HCT116 (cell line): ENCODE data around the gene TAF15. TPM values are rescaled to one million over a fixed set of nuclear protein-coding genes. Genes with fewer than 3 reads are reported as not detected.

Experiments
- ATAC-seq: fragments of 200-7000 bp; cut with Tn5 transposase; 2 replicates; pipeline ENCODE4 v1.9.1; 2020; ENCODE audit warnings: mild to moderate bottlenecking, moderate library complexity
- BruUV-seq: library from RNA; stranded (reverse); fragments of 400-500 nt; replicated peaks from 2 replicates; lab custom pipeline; 2021; lab: Mats Ljungman, UMichigan
- CTCF ChIA-PET: fragments of 300-600 bp; sonication (Branson Sonifier 250); formaldehyde crosslinking; loops from one replicate; lab custom pipeline; 2021; ENCODE audit warnings: antibody characterized with exemption; lab: Charles Lee
- POLR2A ChIA-PET: fragments of 300-600, 350-600 bp; sonication (Branson Sonifier 250); formaldehyde crosslinking; loops from one replicate; lab custom pipeline; 2021; ENCODE audit warnings: antibody characterized with exemption; lab: Charles Lee
- RAD21 ChIA-PET, 2 experiments: fragments of 300-600 bp; sonication (Branson Sonifier 250); formaldehyde crosslinking; loops; one replicate each; lab custom pipeline; 2023; ENCODE audit warnings: low total read pairs in 2 of 2; ENCODE audit not compliant: uncharacterized antibody in 2 of 2, unreplicated experiment in 2 of 2, low non-redundant PET in 1 of 2; lab: Charles Lee
- DNase-seq: peaks from one replicate; pipeline ENCODE4 v3.0.0-alpha.2; 2010; ENCODE audit warnings: low read depth, low spot score
- H2AFZ ChIP-seq: fragments of 200-600 bp; shearing (Covaris generic), sonication (generic); 2 replicates; pipeline ENCODE4 v1.6.1; 2017; ENCODE audit warnings: low read depth, mixed run types, mixed read lengths, antibody characterized with exemption, low read length; ENCODE audit not compliant: poor library complexity, severe bottlenecking
- H3K27ac ChIP-seq: 2 replicates; pipeline ENCODE4 v1.5.1; 2012; ENCODE audit warnings: low read depth, low read length
- H3K27me3 ChIP-seq: fragments of 200-600 bp; sonication (generic); 2 replicates; pipeline ENCODE4 v1.6.1; 2016; ENCODE audit warnings: mixed run types, low read length, mixed read lengths; ENCODE audit not compliant: insufficient read depth
- H3K36me3 ChIP-seq, 2 experiments: fragments of 200-500 bp in 1 of 2; fragments of 200-600 bp in 1 of 2; sonication (Bioruptor generic) in 1 of 2; sonication (generic) in 1 of 2; 2 replicates each; pipeline versions ENCODE4 v1.5.1 to v1.6.1; 2014 to 2016; ENCODE audit warnings: low read length in 2 of 2, inconsistent platforms in 1 of 2, mixed read lengths in 1 of 2, mixed run types in 1 of 2; ENCODE audit not compliant: insufficient read depth in 2 of 2, control insufficient read depth in 1 of 2
- H3K4me1 ChIP-seq, 2 experiments: fragments of 200-600 bp in 1 of 2; sonication (generic) in 1 of 2; 2 replicates each; pipeline versions ENCODE4 v1.5.1 to v1.6.1; 2012 to 2017; ENCODE audit warnings: low read length in 2 of 2, inconsistent platforms in 1 of 2, mild to moderate bottlenecking in 1 of 2, mixed read lengths in 1 of 2, mixed run types in 1 of 2, moderate library complexity in 1 of 2; ENCODE audit not compliant: insufficient read depth in 2 of 2, control insufficient read depth in 1 of 2
- H3K4me2 ChIP-seq: fragments of 200-600 bp; sonication (generic); 2 replicates; pipeline ENCODE4 v1.6.1; 2017; ENCODE audit warnings: mixed run types, low read length, mixed read lengths
- H3K4me3 ChIP-seq, 2 experiments: fragments of 200-600 bp in 1 of 2; sonication (generic) in 1 of 2; replicated peaks in 1 of 2; 2 replicates each; pipeline ENCODE4 v1.5.1; 2011 to 2016; ENCODE audit warnings: low read length in 2 of 2, control low read depth in 1 of 2, low read depth in 1 of 2, mild to moderate bottlenecking in 1 of 2, mixed read lengths in 1 of 2, mixed run types in 1 of 2
- H3K79me2 ChIP-seq: fragments of 200-600 bp; sonication (generic); 2 replicates; pipeline ENCODE4 v1.6.1; 2017; ENCODE audit warnings: mild to moderate bottlenecking, mixed run types, low read length, moderate library complexity, mixed read lengths; ENCODE audit not compliant: insufficient read depth
- H3K9ac ChIP-seq: fragments of 200-600 bp; sonication (generic); 2 replicates; pipeline ENCODE4 v1.6.1; 2016; ENCODE audit warnings: low read length, mixed read lengths
- H3K9me2 ChIP-seq: fragments of 200-600 bp; sonication (generic), shearing (Covaris generic); 2 replicates; pipeline ENCODE4 v1.6.1; 2017; ENCODE audit warnings: mixed run types, mild to moderate bottlenecking, moderate library complexity; ENCODE audit not compliant: insufficient read depth
- H3K9me3 ChIP-seq, 2 experiments: fragments of 200-500 bp in 1 of 2; fragments of 200-600 bp in 1 of 2; sonication (Bioruptor generic) in 1 of 2; sonication (generic) in 1 of 2; 2 replicates each; pipeline ENCODE4 v1.6.1; 2014 to 2017; ENCODE audit warnings: low read length in 2 of 2, mixed read lengths in 2 of 2, inconsistent platforms in 1 of 2, low read depth in 1 of 2, mild to moderate bottlenecking in 1 of 2, mixed run types in 1 of 2, moderate library complexity in 1 of 2; ENCODE audit not compliant: control insufficient read depth in 1 of 2, insufficient read depth in 1 of 2
- H4K20me1 ChIP-seq: fragments of 200-600 bp; sonication (generic), shearing (Covaris generic); 2 replicates; pipeline ENCODE4 v1.6.1; 2017; ENCODE audit warnings: mixed run types, mild to moderate bottlenecking, moderate library complexity; ENCODE audit not compliant: insufficient read depth
- CEBPB ChIP-seq: IDR thresholded peaks from 2 replicates; pipeline ENCODE4 v1.6.1; 2012; ENCODE audit warnings: low read depth
- EGR1 ChIP-seq: IDR thresholded peaks from 2 replicates; pipeline ENCODE4 v1.6.1; 2012; ENCODE audit warnings: low read depth
- ELF1 ChIP-seq: IDR thresholded peaks from 2 replicates; pipeline ENCODE4 v1.6.1; 2012; ENCODE audit warnings: low read depth, borderline replicate concordance
- FOSL1 ChIP-seq: IDR thresholded peaks from 2 replicates; pipeline ENCODE4 v1.6.1; 2012; ENCODE audit warnings: low read depth
- JUND ChIP-seq: IDR thresholded peaks from 2 replicates; pipeline ENCODE4 v1.6.1; 2012
- SIN3A ChIP-seq: IDR thresholded peaks from 2 replicates; pipeline ENCODE4 v1.6.1; 2012; ENCODE audit warnings: low read depth
- ZFX ChIP-seq: fragments of 450-650 bp; IDR thresholded peaks from 2 replicates; pipeline ENCODE4 v1.6.1; 2017
- intact Hi-C: fragments of 100-400 bp; cut with micrococcal nuclease; formaldehyde crosslinking; loops from 2 replicates; pipeline ENCODE4 v1.10.0; 2022
- total RNA-seq: library from RNA; stranded (reverse); gene quantifications from one replicate; pipeline ENCODE4 v1.2.1, GENCODE V29; 2021; ENCODE audit not compliant: unreplicated experiment
- TF ChIP-seq, protein P1 (sequence below), 3 experiments: fragments of 200-600 bp in 1 of 3; sonication (generic) in 1 of 3; IDR thresholded peaks in 2 of 3; conservative IDR thresholded peaks in 1 of 3; 2 replicates each; pipeline ENCODE4 v1.5.1; 2012 to 2017; ENCODE audit warnings: low read depth in 2 of 3, low read length in 2 of 3, antibody characterized with exemption in 1 of 3, borderline replicate concordance in 1 of 3, control low read depth in 1 of 3, mild to moderate bottlenecking in 1 of 3, mixed read lengths in 1 of 3, mixed run types in 1 of 3, moderate library complexity in 1 of 3; ENCODE audit not compliant: insufficient read depth in 1 of 3

The TAF15 gene
- total RNA-seq, 1 experiment from 2014 or later = 346 TPM

DNA sequence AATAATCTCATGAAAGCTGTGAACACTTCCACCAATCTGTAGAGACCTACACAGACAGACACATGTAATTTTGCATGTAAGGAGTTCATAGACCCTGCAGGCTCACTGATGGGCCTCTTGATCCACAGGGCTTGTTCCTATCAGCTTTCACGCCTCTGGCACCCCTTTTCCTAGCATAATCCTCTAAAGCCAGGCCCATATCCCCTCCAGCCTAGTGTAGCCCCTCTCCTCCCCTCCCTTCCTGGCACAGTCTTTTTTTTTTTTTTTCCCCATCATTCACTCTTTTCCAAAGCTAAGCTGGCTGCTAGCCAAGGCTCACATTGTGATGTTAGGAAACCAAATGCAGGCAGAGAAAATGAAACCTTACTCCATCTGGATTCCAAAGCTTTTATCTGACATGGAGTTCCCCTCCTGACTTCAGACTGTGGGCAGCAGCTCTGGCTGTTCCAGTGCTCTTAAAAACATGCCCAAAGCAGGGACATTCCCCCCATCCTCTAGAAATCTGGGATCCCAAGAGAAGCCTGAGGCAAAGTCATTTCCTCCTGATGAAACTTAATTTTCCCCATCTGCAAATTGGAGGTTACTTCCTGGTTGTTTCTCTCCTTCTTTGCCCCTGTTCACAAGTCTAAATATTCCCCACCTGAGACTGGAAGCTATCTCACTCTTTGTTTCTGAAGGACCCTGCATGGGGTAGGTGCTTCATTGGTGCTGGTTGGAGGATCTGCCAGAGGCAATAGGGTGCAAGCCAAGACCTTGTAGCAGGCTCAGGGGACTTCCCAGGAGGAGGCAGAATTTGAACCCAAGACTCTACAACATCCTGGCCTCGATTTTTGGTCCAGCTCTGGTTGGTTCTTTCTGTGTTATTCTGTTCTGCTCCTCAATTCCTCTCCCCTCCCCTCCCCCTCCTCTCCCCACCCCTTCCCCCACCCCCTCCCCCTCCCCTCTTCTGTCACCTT is 80.8 kb downstream of the TAF15 start:
- Histone ChIP-seq H3K9me2 (no peaks in the 10 kb centered on the region), H3K4me2 (no peak overlapping the region), H3K9me3 (no peaks in the 10 kb centered on the region), H3K9ac (no peak overlapping the region), H3K27ac (no peak overlapping the region), H3K36me3 (no peaks in the 10 kb centered on the region), H4K20me1 (no peaks in the 10 kb centered on the region), H3K4me3 (no peak overlapping the region), H3K79me2 (no peaks in the 10 kb centered on the region), H2AFZ (no peak overlapping the region), H3K27me3 (no peaks in the 10 kb centered on the region), H3K4me1 (no peaks in the 10 kb centered on the region)
- ChIA-PET CTCF (no interaction called here), POLR2A (no interaction called here), RAD21 (interaction anchor here in 1 of 2 experiments (0.7 kb wide), 1 partner anchor 115 kb away, joined by 5 read pairs; no protein-coding TSS in a partner anchor)
- TF ChIP-seq FOSL1 = no peak
- TF ChIP-seq CEBPB = no peak
- no peak for TF ChIP-seq ZFX
- no peak for TF ChIP-seq JUND
- TF ChIP-seq, protein P1, sequence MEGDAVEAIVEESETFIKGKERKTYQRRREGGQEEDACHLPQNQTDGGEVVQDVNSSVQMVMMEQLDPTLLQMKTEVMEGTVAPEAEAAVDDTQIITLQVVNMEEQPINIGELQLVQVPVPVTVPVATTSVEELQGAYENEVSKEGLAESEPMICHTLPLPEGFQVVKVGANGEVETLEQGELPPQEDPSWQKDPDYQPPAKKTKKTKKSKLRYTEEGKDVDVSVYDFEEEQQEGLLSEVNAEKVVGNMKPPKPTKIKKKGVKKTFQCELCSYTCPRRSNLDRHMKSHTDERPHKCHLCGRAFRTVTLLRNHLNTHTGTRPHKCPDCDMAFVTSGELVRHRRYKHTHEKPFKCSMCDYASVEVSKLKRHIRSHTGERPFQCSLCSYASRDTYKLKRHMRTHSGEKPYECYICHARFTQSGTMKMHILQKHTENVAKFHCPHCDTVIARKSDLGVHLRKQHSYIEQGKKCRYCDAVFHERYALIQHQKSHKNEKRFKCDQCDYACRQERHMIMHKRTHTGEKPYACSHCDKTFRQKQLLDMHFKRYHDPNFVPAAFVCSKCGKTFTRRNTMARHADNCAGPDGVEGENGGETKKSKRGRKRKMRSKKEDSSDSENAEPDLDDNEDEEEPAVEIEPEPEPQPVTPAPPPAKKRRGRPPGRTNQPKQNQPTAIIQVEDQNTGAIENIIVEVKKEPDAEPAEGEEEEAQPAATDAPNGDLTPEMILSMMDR (IDR thresholded peaks at IDR 0.05 in 2 of 3, conservative IDR thresholded peaks at IDR 0.05 in 1 of 3; ENCODE audit: borderline replicate concordance in 1 of 3, insufficient read depth in 1 of 3, low read depth in 2 of 3, low read length in 2 of 3) = no peak
- TF ChIP-seq SIN3A = no peak
- TF ChIP-seq EGR1 = no peak
- ATAC-seq = no peak
- intact Hi-C loops = no loop called here
- no TSS peak for BruUV-seq
- no peak for DNase-seq

DNA sequence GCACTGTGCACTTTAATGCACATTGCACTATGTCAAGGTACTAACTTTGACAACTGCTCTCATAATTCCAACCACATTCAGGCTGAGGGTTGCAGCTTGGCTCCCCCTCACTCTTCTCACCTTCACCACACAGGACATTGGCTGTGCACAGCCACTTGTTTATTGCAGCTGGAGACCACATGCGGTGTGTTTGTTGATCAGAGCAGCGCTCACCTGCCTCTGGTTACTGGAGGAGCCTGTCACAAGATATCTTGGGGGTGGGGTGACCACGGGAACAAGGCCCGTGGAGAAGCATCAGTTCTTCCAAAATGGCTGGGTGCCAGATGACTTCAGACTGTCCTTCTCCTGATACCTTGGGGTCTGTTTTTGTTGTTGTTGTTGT is 81.5 kb downstream of the TAF15 start:
- POLR2A ChIA-PET = no interaction called here
- H3K9me3 ChIP-seq = no peaks in the 10 kb centered on the region
- H3K9ac ChIP-seq = no peak overlapping the region
- no TSS peak for BruUV-seq
- H3K27ac ChIP-seq = no peak overlapping the region
- RAD21 ChIA-PET = interaction anchor here in 1 of 2 experiments (0.7 kb wide), 1 partner anchor 114 kb away, joined by 5 read pairs; no protein-coding TSS in a partner anchor
- H3K79me2 ChIP-seq = no peaks in the 10 kb centered on the region
- ATAC-seq (no peak), DNase-seq (no peak)
- no peak overlapping the region for H3K4me3 ChIP-seq
- H3K27me3 ChIP-seq = no peaks in the 10 kb centered on the region
- no peaks in the 10 kb centered on the region for H3K36me3 ChIP-seq
- CTCF ChIA-PET = no interaction called here
- TF ChIP-seq ELF1 (no peak), ZFX (no peak)
- intact Hi-C loops = no loop called here
- no peaks in the 10 kb centered on the region for H3K9me2 ChIP-seq
- H3K4me1 ChIP-seq = no peaks in the 10 kb centered on the region
- H4K20me1 ChIP-seq = no peaks in the 10 kb centered on the region
- no peak overlapping the region for H2AFZ ChIP-seq
- H3K4me2 ChIP-seq = no peak overlapping the region
